T-cell (primary cell): Measurements from ENCODE around the gene PPDPF. TPM values are rescaled to one million over a fixed set of nuclear protein-coding genes. Genes with fewer than 3 reads are reported as not detected.

ENCODE experiments used
- ATAC-seq, 4 experiments: fragments of 200-7000 bp in 3 of 4; fragments of 150-1000 bp in 1 of 4; cut with Tn5 transposase; replicated peaks in 1 of 4; 1 replicate in 3 of 4; 2 replicates in 1 of 4; pipeline ENCODE4 v1.10.0; 2021; ENCODE audit warnings: moderate library complexity in 3 of 4, mild to moderate bottlenecking in 2 of 4, moderate number of reproducible peaks in 1 of 4
- CTCF ChIA-PET, 2 donors: fragments of 300-600 bp; sonication (Branson Sonifier 250); formaldehyde crosslinking; loops; one replicate each; lab custom pipeline; 2022; ENCODE audit warnings: antibody characterized with exemption in 2 of 2; lab: Charles Lee
- POLR2A ChIA-PET, 2 donors: fragments of 300-600 bp; sonication (Branson Sonifier 250); formaldehyde crosslinking; loops; one replicate each; lab custom pipeline; 2022; ENCODE audit warnings: antibody characterized with exemption in 2 of 2; lab: Charles Lee
- DNase-seq, 35 experiments: peaks; one replicate each; pipeline versions ENCODE4 v3.0.0 to v3.0.0-alpha.2; 2013 to 2023
- H3K27ac ChIP-seq: one replicate; pipeline ENCODE4 v1.5.1; 2013; ENCODE audit warnings: low read length
- H3K27me3 ChIP-seq, 2 experiments: replicated peaks in 1 of 2; 1 replicate in 1 of 2; 2 replicates in 1 of 2; pipeline versions ENCODE4 v1.6.1 to v1.7.0; 2013; ENCODE audit warnings: low read length in 1 of 2, mixed read lengths in 1 of 2; ENCODE audit not compliant: control insufficient read depth in 2 of 2, insufficient read depth in 2 of 2; ENCODE audit errors: extremely low read depth in 1 of 2
- H3K36me3 ChIP-seq, 2 donors: 1 replicate in 1 of 2; 2 replicates in 1 of 2; pipeline versions ENCODE4 v1.6.1 to v1.7.0; 2013; ENCODE audit warnings: low read length in 1 of 2; ENCODE audit not compliant: control insufficient read depth in 2 of 2, insufficient read depth in 1 of 2; ENCODE audit errors: extremely low read depth in 1 of 2
- H3K4me1 ChIP-seq, 2 experiments: 1 replicate in 1 of 2; 2 replicates in 1 of 2; pipeline versions ENCODE4 v1.6.1 to v1.7.0; 2013; ENCODE audit warnings: low read length in 2 of 2, mixed read lengths in 1 of 2; ENCODE audit not compliant: insufficient read depth in 2 of 2, control insufficient read depth in 1 of 2; ENCODE audit errors: extremely low read depth in 1 of 2
- H3K4me3 ChIP-seq, 2 donors: 1 replicate in 1 of 2; 2 replicates in 1 of 2; pipeline versions ENCODE4 v1.5.1 to v1.7.0; 2013; ENCODE audit warnings: mild to moderate bottlenecking in 2 of 2, low read length in 1 of 2, moderate library complexity in 1 of 2; ENCODE audit not compliant: control insufficient read depth in 1 of 2; ENCODE audit errors: extremely low read depth in 1 of 2
- H3K9me3 ChIP-seq: 2 replicates; pipeline ENCODE4 v1.7.0; 2013
- H3K27ac Mint-ChIP-seq, 2 donors: one replicate each; pipeline ENCODE4 v1.8.0; 2020 to 2021; ENCODE audit warnings: mild to moderate bottlenecking in 2 of 2, mixed read lengths in 2 of 2
- H3K27me3 Mint-ChIP-seq, 2 donors: one replicate each; pipeline ENCODE4 v1.8.0; 2021 to 2022; ENCODE audit warnings: mixed read lengths in 2 of 2
- H3K36me3 Mint-ChIP-seq: one replicate; pipeline ENCODE4 v1.8.0; 2021; ENCODE audit warnings: mixed read lengths
- H3K4me1 Mint-ChIP-seq, 3 donors: one replicate each; pipeline ENCODE4 v1.8.0; 2020 to 2022; ENCODE audit warnings: mixed read lengths in 3 of 3, mild to moderate bottlenecking in 1 of 3
- H3K4me3 Mint-ChIP-seq, 3 donors: one replicate each; pipeline ENCODE4 v1.8.0; 2020 to 2022; ENCODE audit warnings: mild to moderate bottlenecking in 3 of 3, mixed read lengths in 3 of 3, moderate library complexity in 3 of 3
- H3K9me3 Mint-ChIP-seq, 3 donors: one replicate each; pipeline ENCODE4 v1.8.0; 2020 to 2022; ENCODE audit warnings: mixed read lengths in 3 of 3
- WGBS: methylation state at CpG from one replicate; pipeline ENCODE4 v1.1.5; 2013; ENCODE audit warnings: missing lambda C conversion rate; ENCODE audit not compliant: insufficient coverage; 5-methylcytosine and 5-hydroxymethylcytosine counted together
- total RNA-seq, 35 experiments: library from RNA in 6 of 35; stranded (reverse) in 6 of 35; fragments of 120-200 nt in 1 of 35; gene quantifications; one replicate each; pipeline versions ENCODE4 v1.2.1 to v1.2.4 and lab custom pipeline; 2013 to 2026

Gene PPDPF
- total RNA-seq, 5 donors from 2014 or later (not counting 1 experiment from before 2014, with no cell fraction given) = 147 to 320 (median 300) TPM

DNA sequence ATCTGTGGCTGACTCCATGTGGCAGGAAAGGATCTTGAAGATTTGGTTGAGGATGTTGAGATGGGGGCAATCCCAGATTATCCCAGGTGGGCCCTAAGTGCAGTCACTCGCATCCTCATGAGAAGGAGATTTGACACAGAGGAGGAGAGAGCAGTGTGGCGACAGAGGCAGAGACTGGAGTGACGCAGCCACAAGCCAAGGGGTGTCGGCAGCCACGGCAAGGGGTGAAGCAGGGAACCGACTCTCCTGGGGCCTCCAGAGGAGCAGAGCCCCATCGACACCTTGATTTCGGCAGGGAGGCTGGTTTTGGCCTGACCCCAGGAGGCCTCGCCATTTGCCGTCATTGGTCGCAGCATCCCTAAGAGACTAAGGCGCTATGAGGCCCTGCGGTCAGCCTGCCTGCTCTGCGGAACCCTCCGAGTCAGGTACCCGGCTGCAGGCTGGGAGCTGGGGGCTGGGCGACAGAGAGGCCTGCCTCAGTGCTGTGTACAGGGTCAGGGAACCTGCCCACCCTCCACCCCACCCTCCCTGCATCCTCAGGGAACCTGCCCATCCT is 34.2 kb upstream of the PPDPF start:
- no peaks in the 10 kb centered on the region for H3K36me3 ChIP-seq
- peaks cover 0 to 2% (median 0%) of the 10 kb centered on the region in 3 donors for H3K4me1 Mint-ChIP-seq
- ATAC-seq (no peak), DNase-seq (no peak)
- no peak overlapping the region for H3K4me3 ChIP-seq
- CTCF ChIA-PET = no interaction called here
- H3K27ac ChIP-seq = no peak overlapping the region
- no peak overlapping the region for H3K4me3 Mint-ChIP-seq
- H3K27me3 Mint-ChIP-seq = peaks cover 17 to 50% of the 10 kb centered on the region in 2 donors
- H3K27ac Mint-ChIP-seq = no peak overlapping the region
- H3K9me3 ChIP-seq = no peaks in the 10 kb centered on the region
- no peaks in the 10 kb centered on the region for H3K4me1 ChIP-seq
- no peaks in the 10 kb centered on the region for H3K36me3 Mint-ChIP-seq
- POLR2A ChIA-PET = no interaction called here
- WGBS = 91% methylated on average over 17 of the region's 17 CpGs
- H3K27me3 ChIP-seq = peaks cover 0 to 90% of the 10 kb centered on the region in 2 experiments
- H3K9me3 Mint-ChIP-seq = no peaks in the 10 kb centered on the region

DNA sequence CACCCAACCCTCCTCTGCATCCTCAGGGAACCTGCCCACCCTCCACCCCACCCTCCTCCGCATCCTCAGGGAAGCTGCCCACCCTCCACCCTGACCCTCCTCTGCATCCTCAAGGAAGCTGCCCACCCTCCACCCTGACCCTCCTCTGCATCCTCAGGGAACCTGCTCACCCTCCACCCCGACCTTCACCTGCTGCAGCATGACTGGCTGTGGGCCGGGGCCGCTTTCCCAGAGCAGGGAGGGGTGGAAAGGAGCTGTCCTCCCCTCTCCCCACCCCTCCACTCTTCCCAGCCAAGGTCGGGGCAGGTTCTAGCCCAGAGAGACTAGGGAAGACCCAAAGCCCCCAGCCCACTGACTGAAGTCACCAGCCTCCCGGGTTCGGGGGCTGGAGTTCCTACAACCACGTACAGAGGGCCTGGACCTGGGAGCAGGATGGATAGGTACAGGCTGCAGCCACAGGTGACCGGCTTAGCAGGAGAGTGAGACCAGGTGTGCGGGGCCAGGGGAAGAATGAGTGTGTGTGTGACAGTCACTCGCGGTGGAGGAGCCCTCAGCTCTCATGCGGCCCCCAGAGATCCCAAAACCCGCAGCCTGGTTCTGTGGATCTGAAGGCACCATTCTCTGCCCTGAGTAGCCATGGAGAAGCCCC is 33.3 kb upstream of the PPDPF start:
- POLR2A ChIA-PET = no interaction called here

DNA sequence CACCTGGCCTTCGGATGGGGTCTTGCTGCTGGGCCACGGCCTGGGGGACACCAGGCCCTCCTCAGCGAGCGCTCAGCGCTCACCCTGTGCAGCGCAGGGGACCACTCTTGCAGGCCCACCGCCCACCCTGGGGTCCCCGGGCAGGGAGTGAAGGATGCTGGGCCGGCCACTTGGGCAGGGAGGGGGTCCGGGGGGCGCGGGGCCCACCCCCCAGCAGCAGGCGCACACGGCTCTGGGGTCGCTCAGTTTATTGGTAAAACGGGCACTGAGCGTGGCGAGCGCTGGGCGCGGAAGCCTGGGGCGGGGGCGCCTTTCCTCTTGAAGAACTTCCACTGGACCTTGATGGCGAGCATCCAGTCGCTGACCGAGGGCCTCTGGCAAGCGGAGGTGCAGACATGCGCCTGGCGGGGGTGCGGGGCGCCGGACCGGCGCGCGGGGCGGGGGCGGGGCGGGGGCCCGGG is 32.8 kb upstream of the PPDPF start:
- no peak overlapping the region for H3K4me3 Mint-ChIP-seq
- no peaks in the 10 kb centered on the region for H3K36me3 Mint-ChIP-seq
- peaks cover 0 to 2% (median 0%) of the 10 kb centered on the region in 3 donors for H3K4me1 Mint-ChIP-seq
- Histone ChIP-seq H3K4me3 (no peak overlapping the region), H3K36me3 (no peaks in the 10 kb centered on the region), H3K27ac (no peak overlapping the region), H3K27me3 (peaks cover 0 to 80% of the 10 kb centered on the region in 2 experiments), H3K4me1 (no peaks in the 10 kb centered on the region), H3K9me3 (no peaks in the 10 kb centered on the region)
- ChIA-PET POLR2A (no interaction called here), CTCF (no interaction called here)
- no peak overlapping the region for H3K27ac Mint-ChIP-seq
- H3K27me3 Mint-ChIP-seq = peaks cover 19 to 45% of the 10 kb centered on the region in 2 donors
- ATAC-seq = no peak
- no peak for DNase-seq
- no peaks in the 10 kb centered on the region for H3K9me3 Mint-ChIP-seq
- 20% methylated on average over 35 of the region's 40 CpGs for WGBS

More for the DNA sequence above, 33.3 kb upstream of the PPDPF start:
- Mint-ChIP-seq H3K27me3 (peaks cover 19 to 51% of the 10 kb centered on the region in 2 donors), H3K36me3 (no peaks in the 10 kb centered on the region), H3K9me3 (no peaks in the 10 kb centered on the region), H3K27ac (no peak overlapping the region), H3K4me3 (no peak overlapping the region), H3K4me1 (peaks cover 0 to 2% (median 0%) of the 10 kb centered on the region in 3 donors)
- Histone ChIP-seq H3K27ac (no peak overlapping the region), H3K36me3 (no peaks in the 10 kb centered on the region), H3K4me1 (no peaks in the 10 kb centered on the region), H3K4me3 (no peak overlapping the region), H3K9me3 (no peaks in the 10 kb centered on the region), H3K27me3 (peaks cover 0 to 86% of the 10 kb centered on the region in 2 experiments)
- ATAC-seq = no peak
- no peak for DNase-seq
- CTCF ChIA-PET = no interaction called here
- WGBS = 56% methylated on average over 7 of the region's 14 CpGs

DNA sequence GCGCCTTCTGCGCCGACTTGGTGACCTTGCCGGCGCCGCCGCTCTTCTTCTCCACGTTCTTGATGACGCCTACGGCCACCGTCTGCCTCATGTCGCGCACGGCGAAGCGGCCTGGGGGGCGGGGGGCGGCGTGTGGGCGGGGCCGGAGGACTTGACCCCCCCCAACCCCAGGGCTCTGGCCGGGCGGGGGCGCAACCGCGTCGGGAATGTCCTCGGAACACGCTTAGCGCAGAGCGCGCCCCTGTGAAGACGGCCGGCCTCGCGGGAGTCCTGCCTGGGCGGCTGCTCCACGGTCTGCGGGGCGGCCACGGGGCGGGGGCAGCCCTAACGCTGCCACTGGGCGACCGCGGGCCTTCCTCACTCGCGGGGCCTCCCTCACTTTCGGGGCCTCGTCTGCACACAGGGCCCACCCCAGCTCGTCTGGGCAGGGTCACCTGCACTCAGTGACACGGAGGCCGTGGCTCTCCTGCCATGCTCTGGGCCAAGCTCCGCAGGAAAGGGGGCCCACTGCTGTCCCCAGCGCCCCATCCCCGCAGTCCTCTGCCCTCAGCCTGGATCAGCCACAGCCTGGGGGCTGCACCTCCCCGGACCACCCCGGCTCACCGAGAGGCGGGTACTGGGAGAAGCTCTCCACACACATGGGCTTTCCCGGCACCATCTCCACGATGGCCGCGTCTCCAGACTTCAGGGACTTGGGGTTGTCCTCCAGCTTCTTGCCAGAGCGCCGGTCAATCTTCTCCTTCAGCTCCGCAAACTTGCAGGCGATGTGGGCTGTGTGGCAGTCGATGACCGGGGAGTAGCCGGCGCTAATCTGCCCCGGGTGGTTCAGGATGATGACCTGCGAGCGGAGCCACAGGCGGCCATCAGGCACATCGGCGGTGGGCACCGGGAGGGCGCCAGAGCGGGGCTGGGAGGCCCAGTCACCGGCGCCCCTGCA is 32.0 kb upstream of the PPDPF start:
- ATAC-seq = no peak
- no peaks in the 10 kb centered on the region for H3K4me1 ChIP-seq

DNA sequence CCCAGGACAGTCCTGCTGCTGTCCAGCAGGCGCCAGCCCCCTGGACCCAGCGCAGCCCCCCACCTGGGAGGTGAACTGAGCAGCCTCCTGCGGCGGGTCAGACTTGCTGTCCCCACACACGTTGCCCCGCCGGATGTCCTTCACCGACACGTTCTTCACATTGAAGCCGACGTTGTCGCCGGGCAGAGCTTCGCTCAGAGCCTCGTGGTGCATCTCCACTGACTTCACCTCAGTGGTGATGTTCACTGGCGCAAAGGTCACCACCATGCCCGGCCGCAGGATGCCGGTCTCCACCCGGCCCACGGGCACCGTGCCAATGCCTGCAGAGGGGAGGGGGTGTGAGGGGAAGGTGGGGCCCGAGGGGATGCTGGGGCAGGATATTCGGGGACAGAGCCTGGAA is 30.1 kb upstream of the PPDPF start:
- Mint-ChIP-seq H3K27ac (no peak overlapping the region), H3K9me3 (no peaks in the 10 kb centered on the region), H3K4me1 (no peaks in the 10 kb centered on the region), H3K36me3 (no peaks in the 10 kb centered on the region), H3K27me3 (peaks cover 16 to 39% of the 10 kb centered on the region in 2 donors), H3K4me3 (no peak overlapping the region)
- ChIA-PET POLR2A (no interaction called here), CTCF (no interaction called here)
- H3K27ac ChIP-seq = no peak overlapping the region
- DNase-seq (no peak), ATAC-seq (no peak)
- H3K27me3 ChIP-seq = peaks cover 0 to 65% of the 10 kb centered on the region in 2 experiments
- no peaks in the 10 kb centered on the region for H3K36me3 ChIP-seq
- H3K4me3 ChIP-seq = no peak overlapping the region
- H3K4me1 ChIP-seq = no peaks in the 10 kb centered on the region
- no peaks in the 10 kb centered on the region for H3K9me3 ChIP-seq
- WGBS = 86% methylated on average over 22 of the region's 24 CpGs

More for the DNA sequence above, 32.0 kb upstream of the PPDPF start:
- H3K9me3 ChIP-seq = no peaks in the 10 kb centered on the region
- Mint-ChIP-seq H3K27ac (no peak overlapping the region), H3K9me3 (no peaks in the 10 kb centered on the region), H3K27me3 (peaks cover 16 to 43% of the 10 kb centered on the region in 2 donors), H3K4me3 (no peak overlapping the region), H3K4me1 (no peaks in the 10 kb centered on the region), H3K36me3 (no peaks in the 10 kb centered on the region)
- no peak overlapping the region for H3K27ac ChIP-seq
- CTCF ChIA-PET = interaction anchor here in 1 of 2 donors (0.6 kb wide), 1 partner anchor 12 kb away, joined by 6 read pairs; no protein-coding TSS in a partner anchor
- 19% methylated on average over 81 of the region's 83 CpGs for WGBS
- no peak for DNase-seq
- H3K4me3 ChIP-seq = no peak overlapping the region
- peaks cover 0 to 74% of the 10 kb centered on the region in 2 experiments for H3K27me3 ChIP-seq
- POLR2A ChIA-PET = interaction anchor here in 1 of 2 donors (0.6 kb wide), 1 partner anchor 107 kb away, joined by 5 read pairs; no protein-coding TSS in a partner anchor
- no peaks in the 10 kb centered on the region for H3K36me3 ChIP-seq

DNA sequence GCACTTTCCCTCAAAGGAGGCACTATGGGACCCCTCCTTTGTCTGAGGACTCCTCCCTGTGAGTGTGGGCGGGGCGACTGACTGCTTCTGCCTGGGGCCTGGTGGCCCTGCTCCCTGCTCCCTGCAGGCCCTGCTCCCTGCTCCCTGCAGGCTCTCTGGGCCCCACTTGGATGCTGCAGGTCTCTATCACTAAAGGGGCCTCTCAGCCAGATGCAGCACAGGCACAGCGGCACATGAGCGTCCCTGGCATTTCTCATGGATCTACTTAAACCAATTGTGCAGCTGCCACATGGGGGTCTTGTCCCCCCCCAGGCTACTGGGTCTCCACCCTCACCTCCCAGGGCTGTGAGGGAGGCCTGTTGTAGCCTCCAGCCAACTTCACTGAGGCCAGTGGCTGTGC is 29.5 kb upstream of the PPDPF start:
- H3K27ac Mint-ChIP-seq = no peak overlapping the region
- ATAC-seq = no peak
- POLR2A ChIA-PET = no interaction called here

More for the DNA sequence above, 29.5 kb upstream of the PPDPF start:
- no peak overlapping the region for H3K4me3 ChIP-seq
- H3K36me3 Mint-ChIP-seq = no peaks in the 10 kb centered on the region
- H3K36me3 ChIP-seq = no peaks in the 10 kb centered on the region
- no peak overlapping the region for H3K4me3 Mint-ChIP-seq
- peaks cover 0 to 65% of the 10 kb centered on the region in 2 experiments for H3K27me3 ChIP-seq
- 77% methylated on average over 4 of the region's 4 CpGs for WGBS
- peaks cover 0 to 4% of the 10 kb centered on the region in 2 experiments for H3K4me1 ChIP-seq
- peaks cover 15 to 33% of the 10 kb centered on the region in 2 donors for H3K27me3 Mint-ChIP-seq
- DNase-seq = no peak
- H3K4me1 Mint-ChIP-seq = peaks cover 0 to under 1% (median 0%) of the 10 kb centered on the region in 3 donors
- no peaks in the 10 kb centered on the region for H3K9me3 ChIP-seq
- CTCF ChIA-PET = no interaction called here
- H3K27ac ChIP-seq = no peak overlapping the region
- H3K9me3 Mint-ChIP-seq = no peaks in the 10 kb centered on the region
